ENCODE data around the gene VKORC1L1.
"Not testable (repeated sequence)": the region's sequence is repeated elsewhere in the genome, so short reads cannot be mapped to it uniquely, and the experiment has no call there.

The VKORC1L1 gene

GRCh38 chr7:65885533-65885932 is 12.7 kb downstream of the VKORC1L1 start:
- not testable (repeated sequence) for DNase-seq

GRCh38 chr7:65888434-65889156 is 15.7 kb downstream of the VKORC1L1 start:
- not testable (repeated sequence) for DNase-seq

DNA sequence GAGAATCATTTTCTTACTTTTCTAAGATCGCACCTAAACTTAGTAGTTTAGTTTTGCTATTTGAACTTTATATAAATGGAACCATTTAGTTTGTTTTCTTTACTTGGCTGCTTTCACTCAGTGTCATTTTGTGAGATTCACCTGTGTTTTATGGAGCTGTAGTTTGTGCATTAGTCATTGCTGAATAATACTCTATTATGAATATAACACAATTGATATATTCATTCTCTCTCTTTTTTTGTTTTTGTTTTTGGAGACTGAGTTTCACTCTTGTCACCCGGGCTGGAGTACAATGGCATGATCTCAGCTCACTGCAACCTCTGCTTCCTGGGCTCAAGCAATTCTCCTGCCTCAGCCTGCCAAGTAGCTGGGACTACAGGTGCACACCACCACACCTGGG is 16.8 kb downstream of the VKORC1L1 start:
- not testable (repeated sequence) for DNase-seq

DNA sequence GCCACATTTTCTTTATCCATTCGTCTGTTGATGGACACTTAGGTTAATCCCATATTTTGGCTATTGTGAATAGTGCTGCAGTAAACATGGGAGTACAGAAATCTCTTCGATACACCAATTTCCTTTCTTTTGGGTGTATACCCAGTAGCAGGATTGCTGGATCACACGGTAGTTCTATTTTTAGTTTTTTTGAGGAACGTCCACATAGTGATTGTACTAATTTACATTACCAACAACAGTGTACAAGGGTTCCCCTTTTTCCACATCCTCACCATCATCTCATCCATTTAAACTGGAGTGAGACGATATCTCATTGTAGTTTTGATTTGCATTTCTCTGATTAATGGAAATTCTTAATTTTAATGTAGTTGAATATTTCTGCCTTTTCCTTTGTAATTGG is 19.3 kb downstream of the VKORC1L1 start:
- DNase-seq: no peak

- DNase-seq: no peak
These were observed 20.0 kb downstream of the VKORC1L1 start for GRCh38 chr7:65892835-65893234.

GRCh38 chr7:65896279-65896870 is 23.5 kb downstream of the VKORC1L1 start:
- no peak for DNase-seq

DNA sequence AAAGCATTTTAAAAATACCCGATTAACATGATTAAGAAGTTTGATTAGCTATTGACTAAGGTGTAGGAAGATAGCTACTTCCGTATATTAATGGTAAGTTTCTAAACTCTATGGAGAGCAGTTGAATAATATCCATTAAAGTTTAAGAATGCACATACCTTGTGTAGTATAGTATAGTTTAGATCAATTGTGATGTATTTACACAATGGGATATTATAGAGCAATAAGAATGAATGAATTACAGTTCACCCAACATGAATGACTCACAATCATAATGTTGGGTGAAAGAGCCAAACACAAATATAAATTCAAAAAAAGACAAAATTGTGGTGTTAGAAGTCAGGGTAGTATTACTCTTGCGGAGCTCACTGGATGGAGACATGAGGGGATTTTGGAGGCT is 24.4 kb downstream of the VKORC1L1 start:
- not testable (repeated sequence) for DNase-seq

- DNase-seq: not testable (repeated sequence)
These were observed 26.0 kb downstream of the VKORC1L1 start for GRCh38 chr7:65898677-65899447.

- DNase-seq: no peak
These were observed 29.4 kb downstream of the VKORC1L1 start for GRCh38 chr7:65902306-65902705.

- DNase-seq: no peak
These were observed 34.8 kb downstream of the VKORC1L1 start for GRCh38 chr7:65907501-65908198.

DNA sequence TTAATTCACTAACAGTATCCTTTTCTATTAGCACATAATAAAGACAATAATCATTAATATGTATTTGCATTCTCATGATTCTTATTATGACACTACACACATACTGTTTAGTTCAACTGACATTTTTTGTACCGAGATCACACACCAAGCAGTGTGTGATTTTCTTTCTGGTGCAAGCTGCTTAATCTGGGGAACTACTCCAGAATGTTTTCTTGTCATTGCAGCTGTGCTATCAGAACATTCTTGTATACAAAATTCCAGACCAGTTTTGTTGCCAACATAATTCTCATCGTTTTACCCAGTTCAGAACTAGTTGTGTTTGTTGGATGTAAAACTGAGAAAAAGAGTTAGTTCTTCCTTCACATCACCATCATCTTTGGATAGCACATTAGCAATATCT is 37.4 kb downstream of the VKORC1L1 start:
- DNase-seq: no peak

DNA sequence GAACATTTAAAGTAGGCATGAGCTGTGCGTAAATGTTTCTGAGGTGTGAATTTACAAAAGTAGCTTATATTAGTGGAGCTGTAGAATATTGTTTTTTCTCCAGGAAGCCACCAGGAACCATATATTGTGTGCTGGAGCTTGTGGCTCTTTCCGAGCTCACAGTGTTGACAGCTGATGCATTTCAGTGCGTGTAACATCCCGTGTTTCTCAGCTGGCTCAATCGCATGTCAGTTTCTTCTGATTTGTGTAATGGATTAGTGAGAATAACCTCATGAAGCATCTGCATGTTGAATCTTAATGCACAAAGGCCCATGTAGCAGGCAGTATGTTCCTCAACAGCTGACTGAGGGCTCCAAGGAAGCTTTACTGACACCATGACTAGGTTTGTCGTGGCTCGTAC is 39.4 kb downstream of the VKORC1L1 start:
- DNase-seq: no peak

DNA sequence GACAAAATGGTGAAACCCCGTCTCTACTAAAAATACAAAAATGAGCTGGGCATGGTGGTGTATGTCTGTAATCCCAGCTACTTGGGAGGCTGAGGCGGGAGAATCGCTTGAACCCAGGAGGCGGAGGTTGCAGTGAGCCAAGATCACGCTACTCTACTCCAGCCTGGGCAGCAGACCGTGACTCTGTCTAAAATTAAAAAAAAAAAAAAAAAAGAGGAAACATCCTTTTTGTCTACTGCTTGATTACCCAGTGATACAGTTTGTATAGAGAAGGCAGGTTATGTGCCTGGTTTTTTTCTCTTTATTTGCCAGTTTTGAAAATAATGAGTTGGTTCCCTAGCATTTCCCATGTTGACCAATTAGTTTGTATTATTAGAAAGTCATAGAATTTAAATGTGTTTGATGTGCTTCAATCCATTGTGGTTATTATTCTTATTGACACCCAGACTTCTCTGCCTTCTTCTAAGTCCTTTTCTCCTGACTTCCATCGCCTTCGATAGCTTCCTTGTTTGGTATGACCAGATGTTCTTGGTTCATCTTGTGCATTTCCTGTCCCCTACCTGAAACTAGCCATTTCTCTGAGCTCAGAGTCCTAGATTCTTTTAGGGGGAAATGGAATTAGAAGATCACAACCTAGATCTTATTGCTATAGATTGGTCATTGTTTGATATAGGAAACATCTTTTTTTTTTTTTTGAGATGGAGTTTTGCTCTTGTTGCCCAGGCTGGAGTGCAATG is 43.2 kb downstream of the VKORC1L1 start:
- no peak for DNase-seq

GRCh38 chr7:65923316-65923715 is 50.4 kb downstream of the VKORC1L1 start:
- DNase-seq: no peak

GRCh38 chr7:65924193-65924592 is 51.3 kb downstream of the VKORC1L1 start:
- DNase-seq: no peak

DNA sequence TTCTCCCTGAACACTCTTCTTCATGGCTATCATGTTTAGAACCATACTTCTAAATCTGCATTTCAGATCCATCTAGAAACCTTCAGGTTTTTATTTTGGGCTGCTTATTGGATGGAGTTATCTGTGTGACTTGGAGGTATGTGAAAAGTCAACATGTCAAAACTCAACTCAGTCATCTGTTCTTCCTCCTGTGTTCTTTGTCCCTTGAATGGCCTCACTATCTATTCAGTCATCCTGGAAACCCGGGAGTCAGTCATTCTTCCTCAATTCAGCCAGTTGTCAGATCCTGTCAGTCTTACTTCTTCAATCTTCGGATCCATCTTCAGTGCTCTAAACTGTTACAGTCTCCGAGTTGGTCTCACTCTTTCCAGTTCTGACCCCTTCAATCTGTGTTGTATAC is 52.2 kb downstream of the VKORC1L1 start:
- DNase-seq: no peak

DNA sequence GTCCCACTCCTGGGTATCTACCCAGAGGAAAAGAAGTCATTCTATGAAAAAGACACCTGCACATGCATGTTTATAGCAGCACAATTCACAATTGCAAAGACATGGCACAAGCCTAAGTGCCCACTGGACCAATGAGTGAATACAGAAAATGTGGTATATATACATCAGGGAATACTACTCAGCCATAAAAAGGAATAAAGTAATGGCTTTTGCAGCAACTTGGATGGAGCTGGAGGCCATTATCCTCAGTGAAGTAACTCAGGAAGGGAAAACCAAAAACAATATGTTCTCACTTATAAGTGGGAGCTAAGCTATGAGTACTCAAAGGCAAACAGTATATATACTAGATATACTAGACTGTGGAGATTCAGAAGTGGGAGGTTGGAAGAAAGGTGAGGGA is 53.7 kb downstream of the VKORC1L1 start:
- no peak for DNase-seq

GRCh38 chr7:65927489-65928448 is 54.9 kb downstream of the VKORC1L1 start:
- no peak for DNase-seq

- no peak for DNase-seq
These were observed 58.8 kb downstream of the VKORC1L1 start for GRCh38 chr7:65931685-65932084.

GRCh38 chr7:65937296-65937695 is 64.4 kb downstream of the VKORC1L1 start:
- no peak for DNase-seq

- DNase-seq: no peak
These were observed 65.5 kb downstream of the VKORC1L1 start for GRCh38 chr7:65938336-65938895.

Measured in activated CD4-positive, alpha-beta T cell treated with anti-CD3 and anti-CD28 coated beads, Interleukin-2, amount 50 U/mL, for 1 hour (primary cell).